Endothelial cell of umbilical vein (primary cell): ENCODE measurements around the gene GLCE. TPM values are rescaled to one million over a fixed set of nuclear protein-coding genes. Genes with fewer than 3 reads are reported as not detected.

ENCODE experiments used
- BruUV-seq: library from RNA; stranded (reverse); fragments of 400-500 nt; replicated peaks from 2 replicates; lab custom pipeline; 2021; lab: Mats Ljungman, UMichigan
- CTCF ChIA-PET: fragments of 300-600, 350-600 bp; sonication (Branson Sonifier 250); formaldehyde crosslinking; loops from one replicate; lab custom pipeline; 2021; ENCODE audit warnings: antibody characterized with exemption, inconsistent platforms; lab: Charles Lee
- POLR2A ChIA-PET: fragments of 300-600, 350-600 bp; sonication (Branson Sonifier 250); formaldehyde crosslinking; loops from one replicate; lab custom pipeline; 2021; ENCODE audit warnings: antibody characterized with exemption, inconsistent platforms; lab: Charles Lee
- DNase-seq: peaks from one replicate; pipeline ENCODE4 v3.0.0-alpha.2; 2011; ENCODE audit warnings: low read depth, low spot score
- FAIRE-seq: peaks from 2 replicates; lab custom pipeline; 2011; peaks lifted over from hg19 to GRCh38; lab: Jason Lieb, UNC
- H2AFZ ChIP-seq: 2 replicates; pipeline ENCODE4 v1.6.0; 2012; ENCODE audit warnings: low read depth, low read length, control low read depth, inconsistent platforms
- H3K27ac ChIP-seq: 2 replicates; pipeline ENCODE4 v1.5.1; 2011; ENCODE audit warnings: low read depth, mild to moderate bottlenecking, control low read depth, low read length, moderate library complexity; ENCODE audit not compliant: insufficient read depth
- H3K27me3 ChIP-seq, 2 experiments: 2 replicates each; pipeline versions ENCODE4 v1.6.0 to v1.6.1; 2011; ENCODE audit warnings: low read length in 2 of 2, mixed read lengths in 1 of 2; ENCODE audit not compliant: control insufficient read depth in 2 of 2, insufficient read depth in 2 of 2
- H3K36me3 ChIP-seq, 2 experiments: 2 replicates in 1 of 2; 3 replicates in 1 of 2; pipeline ENCODE4 v1.5.1; 2011; ENCODE audit warnings: low read length in 2 of 2, mild to moderate bottlenecking in 1 of 2, moderate library complexity in 1 of 2; ENCODE audit not compliant: control insufficient read depth in 2 of 2, insufficient read depth in 2 of 2; ENCODE audit errors: extremely low read depth in 1 of 2
- H3K4me1 ChIP-seq: 3 replicates; pipeline ENCODE4 v1.5.1; 2011; ENCODE audit warnings: mild to moderate bottlenecking, low read length; ENCODE audit not compliant: control insufficient read depth, insufficient read depth; ENCODE audit errors: extremely low read depth
- H3K4me2 ChIP-seq: 2 replicates; pipeline ENCODE4 v1.6.1; 2011; ENCODE audit warnings: low read length, control low read depth, mixed read lengths; ENCODE audit not compliant: insufficient read depth
- H3K4me3 ChIP-seq, 3 experiments: fragments of 200-600 bp in 1 of 3; sonication (generic), shearing (Covaris generic) in 1 of 3; replicated peaks in 1 of 3; 2 replicates each; pipeline ENCODE4 v1.5.1; 2011 to 2016; ENCODE audit warnings: control low read depth in 3 of 3, low read length in 3 of 3, mild to moderate bottlenecking in 2 of 3, inconsistent platforms in 1 of 3, low read depth in 1 of 3, moderate library complexity in 1 of 3; ENCODE audit not compliant: insufficient read depth in 1 of 3
- H3K79me2 ChIP-seq: 2 replicates; pipeline ENCODE4 v1.6.0; 2012; ENCODE audit warnings: low read length, inconsistent platforms; ENCODE audit not compliant: control insufficient read depth, insufficient read depth
- H3K9ac ChIP-seq: replicated peaks from 2 replicates; pipeline ENCODE3; 2011; ENCODE audit warnings: low read length, control low read depth; ENCODE audit not compliant: insufficient read depth; ENCODE audit errors: extremely low read depth
- H3K9me1 ChIP-seq: replicated peaks from 3 replicates; pipeline ENCODE4 v1.6.0; 2011; ENCODE audit warnings: mild to moderate bottlenecking, low read length; ENCODE audit not compliant: control insufficient read depth, insufficient read depth; ENCODE audit errors: extremely low read depth
- H3K9me3 ChIP-seq: replicated peaks from 2 replicates; pipeline ENCODE4 v1.5.1; 2012; ENCODE audit warnings: low read length, inconsistent platforms; ENCODE audit not compliant: control insufficient read depth, insufficient read depth
- H4K20me1 ChIP-seq: replicated peaks from 2 replicates; pipeline ENCODE3; 2011; ENCODE audit warnings: mild to moderate bottlenecking, low read length; ENCODE audit not compliant: control insufficient read depth, insufficient read depth; ENCODE audit errors: extremely low read depth
- CTCF ChIP-seq, 2 donors: IDR thresholded peaks; 1 replicate in 1 of 2; 2 replicates in 1 of 2; pipeline ENCODE4 v1.5.1; 2011; ENCODE audit warnings: low read length in 2 of 2, mild to moderate bottlenecking in 2 of 2, moderate library complexity in 2 of 2, control low read depth in 1 of 2, inconsistent platforms in 1 of 2, low read depth in 1 of 2; ENCODE audit not compliant: insufficient read depth in 1 of 2; ENCODE audit errors: extremely low read depth in 1 of 2
- EZH2 ChIP-seq: IDR thresholded peaks from 2 replicates; pipeline ENCODE4 v1.6.1; 2012; ENCODE audit warnings: borderline replicate concordance, low read depth, mild to moderate bottlenecking, moderate library complexity, low read length, inconsistent platforms; ENCODE audit not compliant: severe bottlenecking
- FOS ChIP-seq: IDR thresholded peaks from 2 replicates; pipeline ENCODE4 v1.6.1; 2011; ENCODE audit warnings: mild to moderate bottlenecking, low read length, moderate library complexity, borderline replicate concordance; ENCODE audit not compliant: insufficient read depth
- GATA2 ChIP-seq: IDR thresholded peaks from 2 replicates; pipeline ENCODE4 v1.7.0; 2011; ENCODE audit warnings: low read depth, mild to moderate bottlenecking, moderate library complexity, mixed read lengths, low read length; ENCODE audit not compliant: insufficient read length, insufficient read depth
- JUN ChIP-seq: IDR thresholded peaks from 2 replicates; pipeline ENCODE4 v1.6.1; 2011; ENCODE audit warnings: borderline replicate concordance, low read depth; ENCODE audit not compliant: insufficient read length, insufficient read depth
- MAX ChIP-seq: IDR thresholded peaks from 2 replicates; pipeline ENCODE4 v1.6.1; 2011; ENCODE audit not compliant: insufficient read depth, insufficient read length
- MYC ChIP-seq: IDR thresholded peaks from one replicate; pipeline ENCODE4 v1.6.1; 2011; ENCODE audit warnings: mild to moderate bottlenecking, low read depth, low read length
- POLR2A ChIP-seq: IDR thresholded peaks from 2 replicates; pipeline ENCODE4 v1.6.1; 2012; ENCODE audit warnings: low read depth, mild to moderate bottlenecking, control low read depth, low read length
- POLR2AphosphoS5 ChIP-seq: IDR thresholded peaks from 2 replicates; pipeline ENCODE4 v1.6.1; 2012; ENCODE audit warnings: low read depth, mild to moderate bottlenecking, control low read depth, low read length, moderate library complexity; ENCODE audit not compliant: insufficient read depth
- dilution Hi-C: fragments of 300-500 bp; cut with MboI; formaldehyde crosslinking; loops from one replicate; pipeline ENCODE4 v1.15.0; 2019; ENCODE audit warnings: low sequenced_read_pairs; ENCODE audit not compliant: extremely low pct_ligation_motif_present
- intact Hi-C: fragments of 100-400 bp; cut with micrococcal nuclease; formaldehyde crosslinking; loops from one replicate; pipeline ENCODE4 v1.10.0; 2022
- polyA plus RNA-seq, 4 experiments: library from polyadenylated mRNA; depleted of rRNA in 3 of 4; stranded (reverse) in 3 of 4; unstranded in 1 of 4; fragments of >200 nt; gene quantifications; 2 replicates each; pipeline versions ENCODE4 v1.2.1 to v1.2.3, GENCODE V29; 2011 to 2012; ENCODE audit warnings: missing spikeins in 1 of 4
- total RNA-seq: library from RNA; stranded (reverse); gene quantifications from 2 replicates; pipeline ENCODE4 v1.2.3, GENCODE V29; 2021

GLCE gene
- total and polyA plus RNA-seq, 2 donors (not counting 3 experiments of a cell fraction or from before 2014, with no cell fraction given) = 48.1 to 86.6 TPM

GRCh38 chr15:69149803-69150202, 10.6 kb upstream of the GLCE start:
- Histone ChIP-seq H3K27ac (no peak overlapping the region), H2AFZ (no peak overlapping the region), H3K27me3 (no peaks in the 10 kb centered on the region), H3K4me3 (no peak overlapping the region), H3K4me2 (no peak overlapping the region), H3K36me3 (no peaks in the 10 kb centered on the region), H4K20me1 (no peaks in the 10 kb centered on the region), H3K9me1 (no peaks in the 10 kb centered on the region), H3K9ac (no peak overlapping the region), H3K9me3 (no peaks in the 10 kb centered on the region), H3K4me1 (peaks cover 10% of the 10 kb centered on the region), H3K79me2 (no peaks in the 10 kb centered on the region)
- ChIA-PET CTCF (interaction anchor here (1.4 kb wide), 2 partner anchors 11 to 16 kb away, joined by 3 read pairs; partner anchors contain the start of gene GLCE), POLR2A (no interaction called here)
- FAIRE-seq = no peak
- TF ChIP-seq MYC = no peak
- TF ChIP-seq POLR2AphosphoS5 = no peak
- TF ChIP-seq FOS = no peak
- TF ChIP-seq GATA2 = no peak
- TF ChIP-seq POLR2A = no peak
- no peak for TF ChIP-seq MAX
- no peak for TF ChIP-seq JUN
- TF ChIP-seq EZH2 = no peak
- TF ChIP-seq CTCF (IDR thresholded peaks at IDR 0.05; ENCODE audit: extremely low read depth in 1 of 2, insufficient read depth in 1 of 2, low read depth in 1 of 2, low read length in 2 of 2) = no peak
- no peak for DNase-seq
- dilution Hi-C loops (no loop called here), intact Hi-C loops (no loop called here)
- no TSS peak for BruUV-seq
